Central memory CD4-positive, alpha-beta T cell (primary cell): ENCODE results near the gene P2RY8.
"Not testable (repeated sequence)": the region's sequence is repeated elsewhere in the genome, so short reads cannot be mapped to it uniquely, and the experiment has no call there.

ENCODE experiments used
- DNase-seq: peaks from one replicate; pipeline ENCODE4 v3.0.0; 2022

The P2RY8 gene

DNA sequence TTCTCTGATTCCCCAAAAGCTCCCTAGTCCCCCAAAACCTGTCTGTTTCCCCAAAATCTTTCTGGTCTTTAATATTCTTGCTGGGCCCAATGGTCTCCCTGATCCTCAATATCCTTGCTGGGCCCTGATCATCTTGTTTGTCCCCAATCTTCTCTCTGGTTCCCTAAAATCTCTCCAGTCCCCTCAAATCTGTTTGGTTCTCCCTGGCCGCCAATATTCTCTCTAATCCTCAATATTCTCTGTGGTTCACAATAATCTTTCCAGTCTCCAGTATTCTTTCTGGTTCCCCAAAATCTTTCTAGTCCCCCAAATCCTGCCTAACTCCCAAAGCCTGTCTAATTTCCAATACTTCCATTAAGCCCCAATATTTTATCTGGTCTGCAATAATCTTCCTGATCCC, 18.5 kb downstream of the P2RY8 start:
- no peak for DNase-seq

GRCh38 chrX:1516596-1517104, 20.3 kb downstream of the P2RY8 start:
- no peak for DNase-seq

GRCh38 chrX:1511829-1512228, 25.2 kb downstream of the P2RY8 start:
- DNase-seq = no peak

DNA sequence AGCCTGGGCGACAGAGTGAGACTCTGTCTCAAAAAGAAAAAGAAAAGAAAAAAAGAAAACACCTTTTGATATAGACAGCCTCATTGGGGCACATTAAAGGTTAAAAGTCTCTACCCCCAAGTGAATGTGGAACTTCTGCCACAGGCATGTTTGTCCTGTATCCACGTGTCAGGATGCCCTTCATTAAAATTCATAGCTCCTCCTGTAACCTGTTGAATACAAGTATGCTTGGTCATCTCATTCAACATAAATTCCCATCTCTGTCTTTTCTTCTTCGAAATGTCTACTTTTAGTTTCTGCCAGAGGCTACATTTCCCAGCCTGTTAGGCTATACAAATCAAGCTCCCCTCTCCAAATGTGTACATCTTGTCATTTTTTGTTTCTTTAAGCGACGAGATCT, 25.8 kb downstream of the P2RY8 start:
- no peak for DNase-seq

GRCh38 chrX:1507511-1508463, 29.2 kb downstream of the P2RY8 start:
- peak; percentile 50 for DNase-seq

- no peak for DNase-seq
Measured at GRCh38 chrX:1506916-1507315, 30.1 kb downstream of the P2RY8 start.

GRCh38 chrX:1502853-1503252, 34.1 kb downstream of the P2RY8 start:
- DNase-seq = no peak

DNA sequence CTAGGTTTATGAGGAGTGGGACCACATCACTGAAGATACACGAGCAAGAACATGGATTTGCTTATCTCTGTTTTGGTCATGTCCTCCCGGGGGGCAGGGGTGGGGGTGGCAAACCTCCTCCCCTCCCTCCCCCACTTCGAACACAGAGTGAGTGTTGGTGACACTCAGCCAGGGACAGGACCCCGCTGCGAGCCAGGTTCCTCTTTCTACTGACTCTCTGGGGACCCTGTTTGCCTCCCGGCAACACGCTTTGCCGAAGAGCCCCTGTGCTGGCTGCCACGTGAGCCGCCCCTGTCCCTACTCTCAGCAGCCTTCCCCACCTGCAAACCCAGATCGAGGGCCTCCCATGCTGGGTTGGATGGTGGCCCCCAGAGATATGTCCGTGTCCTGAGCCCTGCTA, 34.7 kb downstream of the P2RY8 start:
- DNase-seq = no peak

DNA sequence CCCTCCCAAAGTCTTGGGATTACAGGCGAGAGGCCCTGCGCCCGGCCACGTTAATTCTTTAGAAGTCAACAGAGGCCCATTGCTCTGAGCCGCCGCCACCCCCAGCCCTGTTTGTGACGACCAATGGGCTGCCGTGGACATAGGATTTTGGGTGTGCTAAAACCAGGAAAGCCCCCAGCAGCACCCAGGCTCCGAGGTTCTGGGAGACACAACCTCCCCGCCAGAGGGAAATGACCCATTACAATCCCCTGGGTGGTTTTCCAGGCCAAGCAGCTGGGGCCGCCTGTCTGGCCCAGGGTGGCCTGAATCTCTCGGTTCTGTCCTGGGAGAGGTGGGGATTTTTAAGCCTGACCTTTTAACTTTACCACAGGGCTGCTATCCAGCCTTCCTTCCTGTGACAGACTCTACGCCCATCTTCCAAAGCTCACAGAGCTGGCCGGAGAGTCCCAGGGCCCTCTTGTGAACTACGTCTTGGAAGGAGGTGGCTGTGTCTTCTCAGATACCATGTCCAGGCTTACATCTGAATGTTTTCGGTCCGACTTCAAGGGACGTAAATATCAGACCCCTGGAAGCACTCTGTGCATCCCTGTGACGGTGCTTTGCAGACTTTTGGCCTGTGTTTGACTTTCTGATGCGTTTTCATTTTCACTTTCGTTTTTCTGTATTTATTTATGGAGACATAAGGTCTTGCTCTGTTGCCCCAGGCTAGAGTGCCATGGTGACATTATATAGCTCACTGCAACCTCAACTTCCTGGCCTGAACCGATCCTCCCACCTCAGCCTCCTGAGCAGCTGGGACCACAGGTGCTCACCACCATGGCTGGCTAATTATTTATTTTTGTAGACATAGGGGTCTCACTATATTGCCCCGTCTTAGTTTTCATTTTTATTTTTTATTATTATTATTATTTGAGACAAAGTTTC, 36.0 kb downstream of the P2RY8 start:
- DNase-seq = peak; percentile 46

- DNase-seq = no peak
Measured at GRCh38 chrX:1496076-1496475, 40.9 kb downstream of the P2RY8 start.

DNA sequence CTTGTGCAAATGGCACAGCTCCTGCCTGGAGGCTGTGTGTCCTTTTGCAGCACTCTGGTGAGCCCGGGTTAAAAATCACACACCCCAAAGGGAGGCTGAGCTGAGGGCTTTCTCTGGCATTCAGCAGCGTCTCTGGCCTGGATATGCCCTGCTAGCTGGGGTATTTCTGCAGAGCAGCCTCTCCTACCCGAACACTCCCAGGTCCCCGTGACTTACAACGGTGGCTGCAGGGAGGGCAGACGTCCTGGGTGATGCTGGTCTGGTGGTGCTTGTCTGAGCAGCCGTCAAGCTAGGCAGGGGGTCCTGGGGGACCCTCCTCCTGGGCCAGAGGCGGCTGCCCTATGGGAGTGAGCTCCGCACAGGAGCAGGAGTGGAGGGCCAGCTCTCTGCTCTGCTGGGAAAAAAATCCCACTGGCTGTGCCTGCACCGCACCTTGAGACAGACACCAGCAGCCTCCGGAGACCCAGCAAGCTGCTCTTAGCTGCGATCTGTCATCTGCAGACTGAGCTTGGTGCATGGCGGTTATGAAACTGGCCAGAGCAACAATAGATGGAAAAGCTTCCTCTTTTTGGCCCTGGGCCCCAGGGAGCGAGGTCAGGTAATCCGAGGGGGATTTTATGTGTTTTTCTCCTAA, 43.0 kb downstream of the P2RY8 start:
- DNase-seq = peak; percentile 31

GRCh38 chrX:1493412-1493811, 43.6 kb downstream of the P2RY8 start:
- DNase-seq = no peak

- no peak for DNase-seq
Measured at GRCh38 chrX:1492421-1493012, 44.5 kb downstream of the P2RY8 start.

DNA sequence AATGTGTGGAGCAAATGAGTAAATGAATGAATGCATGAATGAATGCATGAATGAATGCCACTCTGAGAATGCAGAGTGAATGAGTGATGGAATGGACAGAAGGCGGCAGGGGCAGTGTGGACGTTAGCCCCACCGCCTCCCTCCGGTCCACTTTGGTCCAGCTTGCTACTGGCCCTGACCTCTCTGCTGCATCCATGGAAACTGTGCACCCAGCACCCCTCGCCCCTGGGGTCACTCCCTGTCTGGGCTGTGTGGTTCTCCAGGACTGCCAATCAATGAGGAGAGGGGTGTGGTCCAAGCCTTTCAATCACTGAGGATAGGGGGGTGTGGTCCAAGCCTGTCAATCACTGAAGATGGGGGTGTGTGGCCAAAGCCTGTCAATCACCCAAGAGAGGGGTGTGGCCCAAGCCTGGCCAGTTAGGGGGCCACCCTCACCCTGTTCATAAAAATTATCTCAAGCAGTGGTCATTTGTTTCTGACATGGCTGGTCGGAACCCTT, 45.1 kb downstream of the P2RY8 start:
- DNase-seq = peak; percentile 64

DNA sequence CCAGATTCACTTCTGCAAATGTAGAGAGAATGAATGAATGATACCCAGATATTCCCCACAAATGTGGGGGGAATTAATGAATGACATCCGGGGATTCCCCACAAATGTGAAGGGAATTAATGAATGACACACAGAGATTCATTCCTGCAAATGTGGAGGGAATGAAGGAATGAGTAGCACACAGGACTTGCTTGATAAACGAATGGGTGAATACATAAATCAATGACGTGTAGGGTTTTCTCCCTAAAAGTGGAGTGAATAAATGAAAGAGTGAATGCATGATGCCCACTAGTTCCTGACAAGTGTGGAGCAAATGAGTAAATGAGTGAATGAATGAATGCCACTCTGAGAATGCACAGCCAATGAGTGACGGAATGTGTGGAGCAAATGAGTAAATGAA, 45.7 kb downstream of the P2RY8 start:
- not testable (repeated sequence) for DNase-seq

DNA sequence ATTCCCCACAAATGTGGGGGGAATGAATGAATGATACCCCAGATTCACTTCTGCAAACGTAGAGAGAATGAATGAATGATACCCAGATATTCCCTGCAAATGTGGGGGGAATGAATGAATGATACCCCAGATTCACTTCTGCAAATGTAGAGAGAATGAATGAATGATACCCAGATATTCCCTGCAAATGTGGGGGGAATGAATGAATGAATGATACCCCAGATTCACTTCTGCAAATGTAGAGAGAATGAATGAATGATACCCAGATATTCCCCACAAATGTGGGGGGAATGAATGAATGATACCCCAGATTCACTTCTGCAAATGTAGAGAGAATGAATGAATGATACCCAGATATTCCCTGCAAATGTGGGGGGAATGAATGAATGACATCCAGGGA, 46.3 kb downstream of the P2RY8 start:
- DNase-seq = not testable (repeated sequence)

DNA sequence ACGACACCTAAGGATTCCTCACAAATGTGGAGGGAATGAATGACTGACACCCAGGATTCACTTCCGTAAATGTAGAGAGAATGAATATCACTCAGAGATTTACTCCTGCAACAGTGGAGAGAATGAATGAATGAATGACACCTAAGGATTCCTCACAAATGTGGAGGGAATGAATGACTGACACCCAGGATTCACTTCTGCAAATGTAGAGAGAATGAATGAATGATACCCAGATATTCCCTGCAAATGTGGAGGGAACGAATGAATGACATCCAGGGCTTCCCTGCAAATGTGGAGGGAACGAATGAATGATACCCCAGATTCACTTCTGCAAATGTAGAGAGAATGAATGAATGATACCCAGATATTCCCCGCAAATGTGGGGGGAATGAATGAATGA, 47.6 kb downstream of the P2RY8 start:
- not testable (repeated sequence) for DNase-seq

DNA sequence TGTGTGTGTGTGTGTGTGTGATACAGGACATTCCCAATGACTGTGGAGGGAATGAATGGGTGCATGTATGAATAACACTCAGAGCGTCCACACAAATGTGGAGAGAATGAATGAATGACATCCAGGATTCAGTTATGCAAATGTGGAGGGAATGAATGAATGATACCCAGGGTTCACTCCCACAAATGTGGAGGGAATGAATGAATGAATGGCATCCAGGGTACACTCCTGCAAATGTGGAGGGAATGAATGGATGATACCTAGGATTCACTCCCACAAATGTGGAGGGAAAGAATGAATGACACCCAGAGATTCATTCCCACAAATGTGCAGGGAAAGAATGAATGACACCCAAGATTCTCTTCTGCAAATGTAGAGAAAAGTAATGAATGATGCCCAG, 48.2 kb downstream of the P2RY8 start:
- no peak for DNase-seq

DNA sequence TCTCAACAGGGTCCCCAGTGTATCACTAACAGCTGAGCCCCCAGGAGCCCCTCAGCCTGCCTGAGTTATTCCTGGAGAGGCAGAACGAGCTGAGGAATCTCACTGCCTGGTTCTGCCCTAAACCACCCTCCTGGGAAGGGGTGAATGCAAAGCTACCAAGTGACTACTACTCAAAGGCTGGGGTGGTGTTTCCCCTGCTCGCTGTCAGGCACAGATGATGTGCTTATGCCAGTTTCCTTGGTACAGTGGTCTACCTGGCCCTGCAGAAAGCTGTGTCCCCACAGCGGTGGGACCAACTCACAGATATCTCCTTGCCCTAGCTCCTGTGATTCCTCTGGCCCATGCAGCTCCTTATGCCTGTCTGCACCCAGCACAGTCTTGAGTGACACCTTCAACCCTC, 48.8 kb downstream of the P2RY8 start:
- no peak for DNase-seq

DNA sequence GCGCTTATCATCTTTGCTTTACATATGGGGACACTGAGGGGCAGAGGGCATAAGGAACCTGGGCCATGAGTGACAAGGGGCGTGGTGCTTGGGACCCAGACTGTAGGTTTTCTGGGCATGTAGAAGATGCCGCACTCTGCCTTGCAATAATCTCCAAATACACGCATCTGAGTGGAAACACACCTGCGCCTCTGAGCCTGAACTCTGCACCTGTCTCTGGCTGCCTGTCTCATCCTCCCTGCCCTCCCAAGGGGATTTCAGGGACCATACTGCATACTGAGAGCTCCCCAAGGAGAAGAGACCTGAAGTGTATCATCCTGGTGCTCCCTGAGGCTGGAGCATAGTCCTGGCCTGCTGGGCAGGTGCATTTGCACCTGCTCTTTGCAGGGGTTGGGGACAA, 49.6 kb downstream of the P2RY8 start:
- DNase-seq = no peak

- no peak for DNase-seq
Measured at GRCh38 chrX:1486749-1487361, 50.1 kb downstream of the P2RY8 start.

DNA sequence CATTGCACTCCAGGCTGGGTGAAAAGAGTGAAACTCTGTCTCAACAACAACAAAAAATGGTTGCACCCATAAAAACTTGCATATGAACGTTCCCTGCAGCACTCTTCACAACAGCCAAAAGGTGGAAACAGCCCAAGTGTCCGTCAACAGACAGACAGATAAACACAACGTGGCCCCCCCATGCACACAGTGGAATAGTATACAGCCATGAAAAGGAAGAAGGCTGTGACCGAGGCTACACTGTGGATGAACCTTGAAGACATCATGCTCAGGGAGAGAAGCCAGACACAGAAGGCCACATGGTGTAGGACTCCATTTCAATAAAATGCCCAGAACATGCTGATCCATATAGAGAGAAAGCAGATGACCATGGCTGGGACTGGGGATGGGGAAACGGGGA, 50.8 kb downstream of the P2RY8 start:
- no peak for DNase-seq
